ENCODE results near the gene DCAKD. TPM values are rescaled to one million over a fixed set of nuclear protein-coding genes. Genes with fewer than 3 reads are reported as not detected.
A peak's percentile ranks its signal among the peaks of the same experiment; 100 is the strongest.

DCAKD gene
- total and polyA plus RNA-seq, 10 of the 15 experiments (the other 5 are each of a cell fraction or from before 2014, with no cell fraction given) = 11.6 to 62.7 (median 38.3) TPM

DNA sequence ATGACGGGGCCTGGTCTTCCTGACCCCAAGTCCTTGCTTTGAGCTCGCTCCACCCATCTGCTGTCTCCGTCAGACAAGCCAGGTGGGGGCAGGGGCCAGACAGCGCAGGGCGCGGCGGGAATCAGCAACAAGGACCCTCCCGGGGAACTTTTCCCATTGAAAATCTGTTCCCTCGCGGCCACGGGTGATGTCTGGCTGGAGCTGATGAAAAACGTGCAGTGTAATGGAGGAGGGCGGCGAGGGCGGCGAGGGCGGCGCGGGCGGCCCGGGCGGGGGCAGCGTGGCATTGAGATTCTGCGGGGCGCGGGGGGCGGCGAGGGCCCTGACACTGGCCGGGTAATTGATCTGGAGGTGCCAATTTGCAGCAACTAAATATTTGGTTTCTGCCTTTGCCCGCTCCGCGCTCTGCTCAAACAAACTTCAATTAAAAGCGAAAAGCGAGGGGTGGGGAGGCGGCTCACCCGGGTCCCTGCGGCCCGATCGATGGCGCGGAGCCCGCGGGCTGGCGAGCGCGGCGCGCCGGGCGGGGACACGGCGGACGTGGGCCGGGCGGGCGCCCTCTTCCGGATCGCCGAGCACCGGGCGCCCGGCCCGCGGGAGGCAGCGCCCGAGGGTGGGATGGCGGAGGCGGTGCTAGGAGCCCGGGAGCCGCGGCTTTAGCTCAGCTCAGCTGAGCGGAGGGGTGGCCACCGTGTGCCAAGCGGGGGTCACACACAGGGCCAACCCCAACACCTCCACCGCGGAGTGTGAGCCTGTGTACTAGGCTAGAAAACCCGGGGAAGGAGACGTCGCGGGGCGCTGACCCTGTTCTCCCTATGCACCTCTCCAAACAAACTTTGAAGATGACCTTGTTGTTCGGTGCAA, 32.4 kb downstream of the DCAKD start (continued):
- TF ChIP-seq, protein P1, sequence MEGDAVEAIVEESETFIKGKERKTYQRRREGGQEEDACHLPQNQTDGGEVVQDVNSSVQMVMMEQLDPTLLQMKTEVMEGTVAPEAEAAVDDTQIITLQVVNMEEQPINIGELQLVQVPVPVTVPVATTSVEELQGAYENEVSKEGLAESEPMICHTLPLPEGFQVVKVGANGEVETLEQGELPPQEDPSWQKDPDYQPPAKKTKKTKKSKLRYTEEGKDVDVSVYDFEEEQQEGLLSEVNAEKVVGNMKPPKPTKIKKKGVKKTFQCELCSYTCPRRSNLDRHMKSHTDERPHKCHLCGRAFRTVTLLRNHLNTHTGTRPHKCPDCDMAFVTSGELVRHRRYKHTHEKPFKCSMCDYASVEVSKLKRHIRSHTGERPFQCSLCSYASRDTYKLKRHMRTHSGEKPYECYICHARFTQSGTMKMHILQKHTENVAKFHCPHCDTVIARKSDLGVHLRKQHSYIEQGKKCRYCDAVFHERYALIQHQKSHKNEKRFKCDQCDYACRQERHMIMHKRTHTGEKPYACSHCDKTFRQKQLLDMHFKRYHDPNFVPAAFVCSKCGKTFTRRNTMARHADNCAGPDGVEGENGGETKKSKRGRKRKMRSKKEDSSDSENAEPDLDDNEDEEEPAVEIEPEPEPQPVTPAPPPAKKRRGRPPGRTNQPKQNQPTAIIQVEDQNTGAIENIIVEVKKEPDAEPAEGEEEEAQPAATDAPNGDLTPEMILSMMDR (IDR thresholded peaks at IDR 0.05 in 2 of 3, conservative IDR thresholded peaks at IDR 0.05 in 1 of 3; ENCODE audit: control insufficient read depth in 2 of 3, extremely low read depth in 1 of 3, insufficient read depth in 1 of 3, low read depth in 3 of 3, low read length in 3 of 3) = peak; percentile 22 to 55 (median 35); a peak in 4 of 6 replicates
- TF ChIP-seq ETV6 (conservative IDR thresholded peaks at IDR 0.05 in 1 of 2, IDR thresholded peaks at IDR 0.05 in 1 of 2; ENCODE audit: borderline replicate concordance in 1 of 2, low read depth in 1 of 2) (no peak), LARP7 (IDR thresholded peaks at IDR 0.05) (peak; percentile 53; the same call in 1 of the 2 replicates), CHD4 (IDR thresholded peaks at IDR 0.05) (no peak), NBN (IDR thresholded peaks at IDR 0.05) (no peak), RBBP5 (conservative IDR thresholded peaks at IDR 0.05) (no peak), ESRRA (IDR thresholded peaks at IDR 0.05; ENCODE audit: low read length) (no peak), POLR2AphosphoS2 (IDR thresholded peaks at IDR 0.05; ENCODE audit: low read depth, low read length) (no peak), ZSCAN29 (IDR thresholded peaks at IDR 0.05) (no peak), CHD1 (IDR thresholded peaks at IDR 0.05; ENCODE audit: low read depth, low read length) (no peak), MEF2B (IDR thresholded peaks at IDR 0.05; ENCODE audit: partially characterized antibody, poor library complexity, severe bottlenecking) (no peak)
- TF ChIP-seq, protein P2, sequence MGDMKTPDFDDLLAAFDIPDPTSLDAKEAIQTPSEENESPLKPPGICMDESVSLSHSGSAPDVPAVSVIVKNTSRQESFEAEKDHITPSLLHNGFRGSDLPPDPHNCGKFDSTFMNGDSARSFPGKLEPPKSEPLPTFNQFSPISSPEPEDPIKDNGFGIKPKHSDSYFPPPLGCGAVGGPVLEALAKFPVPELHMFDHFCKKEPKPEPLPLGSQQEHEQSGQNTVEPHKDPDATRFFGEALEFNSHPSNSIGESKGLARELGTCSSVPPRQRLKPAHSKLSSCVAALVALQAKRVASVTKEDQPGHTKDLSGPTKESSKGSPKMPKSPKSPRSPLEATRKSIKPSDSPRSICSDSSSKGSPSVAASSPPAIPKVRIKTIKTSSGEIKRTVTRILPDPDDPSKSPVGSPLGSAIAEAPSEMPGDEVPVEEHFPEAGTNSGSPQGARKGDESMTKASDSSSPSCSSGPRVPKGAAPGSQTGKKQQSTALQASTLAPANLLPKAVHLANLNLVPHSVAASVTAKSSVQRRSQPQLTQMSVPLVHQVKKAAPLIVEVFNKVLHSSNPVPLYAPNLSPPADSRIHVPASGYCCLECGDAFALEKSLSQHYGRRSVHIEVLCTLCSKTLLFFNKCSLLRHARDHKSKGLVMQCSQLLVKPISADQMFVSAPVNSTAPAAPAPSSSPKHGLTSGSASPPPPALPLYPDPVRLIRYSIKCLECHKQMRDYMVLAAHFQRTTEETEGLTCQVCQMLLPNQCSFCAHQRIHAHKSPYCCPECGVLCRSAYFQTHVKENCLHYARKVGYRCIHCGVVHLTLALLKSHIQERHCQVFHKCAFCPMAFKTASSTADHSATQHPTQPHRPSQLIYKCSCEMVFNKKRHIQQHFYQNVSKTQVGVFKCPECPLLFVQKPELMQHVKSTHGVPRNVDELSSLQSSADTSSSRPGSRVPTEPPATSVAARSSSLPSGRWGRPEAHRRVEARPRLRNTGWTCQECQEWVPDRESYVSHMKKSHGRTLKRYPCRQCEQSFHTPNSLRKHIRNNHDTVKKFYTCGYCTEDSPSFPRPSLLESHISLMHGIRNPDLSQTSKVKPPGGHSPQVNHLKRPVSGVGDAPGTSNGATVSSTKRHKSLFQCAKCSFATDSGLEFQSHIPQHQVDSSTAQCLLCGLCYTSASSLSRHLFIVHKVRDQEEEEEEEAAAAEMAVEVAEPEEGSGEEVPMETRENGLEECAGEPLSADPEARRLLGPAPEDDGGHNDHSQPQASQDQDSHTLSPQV (IDR thresholded peaks at IDR 0.05) = no peak
- TF ChIP-seq, protein P3, sequence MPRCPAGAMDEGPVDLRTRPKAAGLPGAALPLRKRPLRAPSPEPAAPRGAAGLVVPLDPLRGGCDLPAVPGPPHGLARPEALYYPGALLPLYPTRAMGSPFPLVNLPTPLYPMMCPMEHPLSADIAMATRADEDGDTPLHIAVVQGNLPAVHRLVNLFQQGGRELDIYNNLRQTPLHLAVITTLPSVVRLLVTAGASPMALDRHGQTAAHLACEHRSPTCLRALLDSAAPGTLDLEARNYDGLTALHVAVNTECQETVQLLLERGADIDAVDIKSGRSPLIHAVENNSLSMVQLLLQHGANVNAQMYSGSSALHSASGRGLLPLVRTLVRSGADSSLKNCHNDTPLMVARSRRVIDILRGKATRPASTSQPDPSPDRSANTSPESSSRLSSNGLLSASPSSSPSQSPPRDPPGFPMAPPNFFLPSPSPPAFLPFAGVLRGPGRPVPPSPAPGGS (IDR thresholded peaks at IDR 0.05; ENCODE audit: borderline replicate concordance, insufficient read depth, low read depth, low read length, poor library complexity, severe bottlenecking) = no peak
- TF ChIP-seq, protein P4, sequence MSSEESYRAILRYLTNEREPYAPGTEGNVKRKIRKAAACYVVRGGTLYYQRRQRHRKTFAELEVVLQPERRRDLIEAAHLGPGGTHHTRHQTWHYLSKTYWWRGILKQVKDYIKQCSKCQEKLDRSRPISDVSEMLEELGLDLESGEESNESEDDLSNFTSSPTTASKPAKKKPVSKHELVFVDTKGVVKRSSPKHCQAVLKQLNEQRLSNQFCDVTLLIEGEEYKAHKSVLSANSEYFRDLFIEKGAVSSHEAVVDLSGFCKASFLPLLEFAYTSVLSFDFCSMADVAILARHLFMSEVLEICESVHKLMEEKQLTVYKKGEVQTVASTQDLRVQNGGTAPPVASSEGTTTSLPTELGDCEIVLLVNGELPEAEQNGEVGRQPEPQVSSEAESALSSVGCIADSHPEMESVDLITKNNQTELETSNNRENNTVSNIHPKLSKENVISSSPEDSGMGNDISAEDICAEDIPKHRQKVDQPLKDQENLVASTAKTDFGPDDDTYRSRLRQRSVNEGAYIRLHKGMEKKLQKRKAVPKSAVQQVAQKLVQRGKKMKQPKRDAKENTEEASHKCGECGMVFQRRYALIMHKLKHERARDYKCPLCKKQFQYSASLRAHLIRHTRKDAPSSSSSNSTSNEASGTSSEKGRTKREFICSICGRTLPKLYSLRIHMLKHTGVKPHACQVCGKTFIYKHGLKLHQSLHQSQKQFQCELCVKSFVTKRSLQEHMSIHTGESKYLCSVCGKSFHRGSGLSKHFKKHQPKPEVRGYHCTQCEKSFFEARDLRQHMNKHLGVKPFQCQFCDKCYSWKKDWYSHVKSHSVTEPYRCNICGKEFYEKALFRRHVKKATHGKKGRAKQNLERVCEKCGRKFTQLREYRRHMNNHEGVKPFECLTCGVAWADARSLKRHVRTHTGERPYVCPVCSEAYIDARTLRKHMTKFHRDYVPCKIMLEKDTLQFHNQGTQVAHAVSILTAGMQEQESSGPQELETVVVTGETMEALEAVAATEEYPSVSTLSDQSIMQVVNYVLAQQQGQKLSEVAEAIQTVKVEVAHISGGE (CRISPR knock-in tag; IDR thresholded peaks at IDR 0.05) = no peak
- TF ChIP-seq, protein P5, sequence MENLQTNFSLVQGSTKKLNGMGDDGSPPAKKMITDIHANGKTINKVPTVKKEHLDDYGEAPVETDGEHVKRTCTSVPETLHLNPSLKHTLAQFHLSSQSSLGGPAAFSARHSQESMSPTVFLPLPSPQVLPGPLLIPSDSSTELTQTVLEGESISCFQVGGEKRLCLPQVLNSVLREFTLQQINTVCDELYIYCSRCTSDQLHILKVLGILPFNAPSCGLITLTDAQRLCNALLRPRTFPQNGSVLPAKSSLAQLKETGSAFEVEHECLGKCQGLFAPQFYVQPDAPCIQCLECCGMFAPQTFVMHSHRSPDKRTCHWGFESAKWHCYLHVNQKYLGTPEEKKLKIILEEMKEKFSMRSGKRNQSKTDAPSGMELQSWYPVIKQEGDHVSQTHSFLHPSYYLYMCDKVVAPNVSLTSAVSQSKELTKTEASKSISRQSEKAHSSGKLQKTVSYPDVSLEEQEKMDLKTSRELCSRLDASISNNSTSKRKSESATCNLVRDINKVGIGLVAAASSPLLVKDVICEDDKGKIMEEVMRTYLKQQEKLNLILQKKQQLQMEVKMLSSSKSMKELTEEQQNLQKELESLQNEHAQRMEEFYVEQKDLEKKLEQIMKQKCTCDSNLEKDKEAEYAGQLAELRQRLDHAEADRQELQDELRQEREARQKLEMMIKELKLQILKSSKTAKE (IDR thresholded peaks at IDR 0.05; ENCODE audit: low read depth, poor library complexity, severe bottlenecking) = no peak
